ENCODE data around the gene PSME2. TPM values are rescaled to one million over a fixed set of nuclear protein-coding genes. Genes with fewer than 3 reads are reported as not detected.

The PSME2 gene
- total and polyA plus RNA-seq, 2 of the 13 experiments (the other 11 are each of a cell fraction or from before 2014, with no cell fraction given) = 332 to 716 TPM

DNA sequence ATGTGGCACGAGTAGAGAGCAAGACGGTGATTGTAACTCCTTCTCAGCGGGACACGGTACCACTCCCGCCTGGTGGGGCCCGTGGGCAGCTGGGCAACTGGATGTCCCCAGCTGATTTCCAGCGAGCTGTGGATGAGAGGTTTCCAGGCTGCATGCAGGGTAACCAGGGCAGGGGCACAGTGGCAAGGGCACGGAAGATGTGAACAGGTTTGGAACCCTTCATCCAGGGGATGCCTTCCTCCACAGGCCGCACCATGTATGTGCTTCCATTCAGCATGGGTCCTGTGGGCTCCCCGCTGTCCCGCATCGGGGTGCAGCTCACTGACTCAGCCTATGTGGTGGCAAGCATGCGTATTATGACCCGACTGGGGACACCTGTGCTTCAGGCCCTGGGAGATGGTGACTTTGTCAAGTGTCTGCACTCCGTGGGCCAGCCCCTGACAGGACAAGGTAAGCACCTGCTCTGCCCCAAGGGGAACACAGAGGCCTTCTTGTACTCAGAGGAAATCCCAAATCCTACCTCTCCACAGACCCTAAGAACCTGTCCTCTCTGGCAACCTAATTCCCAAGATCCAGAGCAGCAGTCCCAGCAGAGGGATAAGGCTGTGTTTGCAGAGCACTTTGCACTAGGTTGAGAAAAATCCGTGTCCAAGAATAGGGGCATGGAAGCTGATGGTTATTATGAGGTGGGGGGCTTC is 48.0 kb downstream of the PSME2 start:
- WGBS (ENCODE audit: low lambda C conversion rate) = 94% methylated on average over 16 of the region's 16 CpGs
- H2AFZ ChIP-seq (ENCODE audit: low read length) = no peak overlapping the region
- peaks cover 56% of the 10 kb centered on the region for H3K4me1 ChIP-seq (ENCODE audit: insufficient read depth, low read length)
- in situ Hi-C loops (cut with HindIII; ENCODE audit: extremely low pct_ligation_motif_present, low pct_unique_long_range_greater_than_20kb) = no loop called here
- H3K4me2 ChIP-seq (ENCODE audit: low read depth, low read length) = no peak overlapping the region
- H3K27me3 ChIP-seq (ENCODE audit: control insufficient read depth in 1 of 2, insufficient read depth in 2 of 2, low read length in 2 of 2) = peaks cover 0 to 6% of the 10 kb centered on the region in 2 experiments; a peak in 1 of 5 replicates
- H3K27ac ChIP-seq (ENCODE audit: extremely low read length, insufficient read depth, low read length) = no peak overlapping the region
- no peak overlapping the region for H3K4me3 ChIP-seq (replicated peaks in 1 of 3; ENCODE audit: insufficient read depth in 1 of 3, low read depth in 2 of 3, low read length in 3 of 3)
- BruUV-seq (replicated peaks) = no TSS peak
- ChIA-PET CTCF (ENCODE audit: low intra/inter-chr PET ratio, low total read pairs) (no interaction called here), POLR2A (interaction anchor here (0.9 to 14.4 kb wide), 6 partner anchors 8 to 144 kb away, joined by 3 to 627 read pairs (median 92); partner anchors contain the start of genes DCAF11, EMC9, NRL and PSME1)
- ATAC-seq (no peak), FAIRE-seq (no peak), DNase-seq (ENCODE audit: low spot score) (no peak)
- H4K20me1 ChIP-seq (ENCODE audit: insufficient read depth, low read length) = 0 out of 2 replicates have a peak, but pooled peaks cover 4% of the 10 kb centered on the region
- H3K79me2 ChIP-seq (ENCODE audit: insufficient read depth, low read length) = peaks cover 28% of the 10 kb centered on the region
- no peaks in the 10 kb centered on the region for H3K9me3 ChIP-seq (ENCODE audit: low read length)
- H3K36me3 ChIP-seq (replicated peaks in 1 of 2; ENCODE audit: control insufficient read depth in 1 of 2, insufficient read depth in 2 of 2, low read length in 2 of 2) = peaks cover 39 to 57% of the 10 kb centered on the region in 2 experiments
- intact Hi-C loops (cut with micrococcal nuclease; ENCODE audit: unreplicated experiment) = no loop called here
- H3K9ac ChIP-seq (ENCODE audit: insufficient read depth, low read depth, low read length) = no peak overlapping the region
- 0 out of 2 replicates have a peak, but pooled peaks have one; percentile 60 for TF ChIP-seq FOXM1 (CRISPR knock-in tag; IDR thresholded peaks at IDR 0.05)
- TF ChIP-seq NKX3-1 (CRISPR knock-in tag; IDR thresholded peaks at IDR 0.05) = 0 out of 2 replicates have a peak, but pooled peaks have one; percentile 34
- TF ChIP-seq ETS1 (CRISPR knock-in tag; IDR thresholded peaks at IDR 0.05) = 0 out of 2 replicates have a peak, but pooled peaks have one; percentile 43
- TF ChIP-seq, protein P1, sequence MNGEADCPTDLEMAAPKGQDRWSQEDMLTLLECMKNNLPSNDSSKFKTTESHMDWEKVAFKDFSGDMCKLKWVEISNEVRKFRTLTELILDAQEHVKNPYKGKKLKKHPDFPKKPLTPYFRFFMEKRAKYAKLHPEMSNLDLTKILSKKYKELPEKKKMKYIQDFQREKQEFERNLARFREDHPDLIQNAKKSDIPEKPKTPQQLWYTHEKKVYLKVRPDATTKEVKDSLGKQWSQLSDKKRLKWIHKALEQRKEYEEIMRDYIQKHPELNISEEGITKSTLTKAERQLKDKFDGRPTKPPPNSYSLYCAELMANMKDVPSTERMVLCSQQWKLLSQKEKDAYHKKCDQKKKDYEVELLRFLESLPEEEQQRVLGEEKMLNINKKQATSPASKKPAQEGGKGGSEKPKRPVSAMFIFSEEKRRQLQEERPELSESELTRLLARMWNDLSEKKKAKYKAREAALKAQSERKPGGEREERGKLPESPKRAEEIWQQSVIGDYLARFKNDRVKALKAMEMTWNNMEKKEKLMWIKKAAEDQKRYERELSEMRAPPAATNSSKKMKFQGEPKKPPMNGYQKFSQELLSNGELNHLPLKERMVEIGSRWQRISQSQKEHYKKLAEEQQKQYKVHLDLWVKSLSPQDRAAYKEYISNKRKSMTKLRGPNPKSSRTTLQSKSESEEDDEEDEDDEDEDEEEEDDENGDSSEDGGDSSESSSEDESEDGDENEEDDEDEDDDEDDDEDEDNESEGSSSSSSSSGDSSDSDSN (CRISPR knock-in tag; IDR thresholded peaks at IDR 0.05) = peak; percentile 39; the same call in 1 of the 2 replicates
- TF ChIP-seq RARG (CRISPR knock-in tag; IDR thresholded peaks at IDR 0.05; ENCODE audit: low read depth) = no peak
- TF ChIP-seq, protein P2, sequence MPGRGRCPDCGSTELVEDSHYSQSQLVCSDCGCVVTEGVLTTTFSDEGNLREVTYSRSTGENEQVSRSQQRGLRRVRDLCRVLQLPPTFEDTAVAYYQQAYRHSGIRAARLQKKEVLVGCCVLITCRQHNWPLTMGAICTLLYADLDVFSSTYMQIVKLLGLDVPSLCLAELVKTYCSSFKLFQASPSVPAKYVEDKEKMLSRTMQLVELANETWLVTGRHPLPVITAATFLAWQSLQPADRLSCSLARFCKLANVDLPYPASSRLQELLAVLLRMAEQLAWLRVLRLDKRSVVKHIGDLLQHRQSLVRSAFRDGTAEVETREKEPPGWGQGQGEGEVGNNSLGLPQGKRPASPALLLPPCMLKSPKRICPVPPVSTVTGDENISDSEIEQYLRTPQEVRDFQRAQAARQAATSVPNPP (CRISPR knock-in tag; IDR thresholded peaks at IDR 0.05) = no peak
- no peak for TF ChIP-seq KDM5B (CRISPR knock-in tag; IDR thresholded peaks at IDR 0.05; ENCODE audit: borderline replicate concordance)
- TF ChIP-seq, protein P3, sequence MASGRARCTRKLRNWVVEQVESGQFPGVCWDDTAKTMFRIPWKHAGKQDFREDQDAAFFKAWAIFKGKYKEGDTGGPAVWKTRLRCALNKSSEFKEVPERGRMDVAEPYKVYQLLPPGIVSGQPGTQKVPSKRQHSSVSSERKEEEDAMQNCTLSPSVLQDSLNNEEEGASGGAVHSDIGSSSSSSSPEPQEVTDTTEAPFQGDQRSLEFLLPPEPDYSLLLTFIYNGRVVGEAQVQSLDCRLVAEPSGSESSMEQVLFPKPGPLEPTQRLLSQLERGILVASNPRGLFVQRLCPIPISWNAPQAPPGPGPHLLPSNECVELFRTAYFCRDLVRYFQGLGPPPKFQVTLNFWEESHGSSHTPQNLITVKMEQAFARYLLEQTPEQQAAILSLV (CRISPR knock-in tag; IDR thresholded peaks at IDR 0.05; ENCODE audit: borderline replicate concordance) = 0 out of 2 replicates have a peak, but pooled peaks have one; percentile 37
- TF ChIP-seq ZFP62 (CRISPR knock-in tag; IDR thresholded peaks at IDR 0.05) = 0 out of 2 replicates have a peak, but pooled peaks have one; percentile 52
- peak; percentile 31; the same call in 1 of the 2 replicates for TF ChIP-seq ZNF768 (CRISPR knock-in tag; IDR thresholded peaks at IDR 0.05)
- 0 out of 2 replicates have a peak, but pooled peaks have one; percentile 64 for TF ChIP-seq SATB2 (CRISPR knock-in tag; IDR thresholded peaks at IDR 0.05)
- TF ChIP-seq TBP (CRISPR knock-in tag; IDR thresholded peaks at IDR 0.05) = 0 out of 2 replicates have a peak, but pooled peaks have one; percentile 86
- no peak for TF ChIP-seq TFE3 (CRISPR knock-in tag; IDR thresholded peaks at IDR 0.05)
